CD4-positive, alpha-beta T cell treated with Interleukin-17A for 1 hour (primary cell): Measurements from ENCODE around the gene GLIPR1L1.

Experiments
- DNase-seq: peaks from one replicate; pipeline ENCODE4 v3.0.0-alpha.2; 2020

The GLIPR1L1 gene

GRCh38 chr12:75334384-75335030, at the start of gene GLIPR1L1:
Gene GLIPR1L1, plus strand, starts transcription at chr12:75334670. Its CDS starts 59 bp downstream, at chr12:75334729.
- DNase-seq, result peak; percentile 87

- no peak for DNase-seq
Observed at GRCh38 chr12:75288860-75289259, 45.6 kb upstream of the GLIPR1L1 start.

- peak; percentile 12 for DNase-seq
Observed at GRCh38 chr12:75289753-75290152, 44.7 kb upstream of the GLIPR1L1 start.

GRCh38 chr12:75291014-75291413, 43.5 kb upstream of the GLIPR1L1 start:
- DNase-seq, result no peak

- no peak for DNase-seq
Observed at GRCh38 chr12:75294336-75294735, 40.1 kb upstream of the GLIPR1L1 start.

GRCh38 chr12:75294797-75295196, 39.7 kb upstream of the GLIPR1L1 start:
- DNase-seq, result no peak

GRCh38 chr12:75302225-75302624, 32.2 kb upstream of the GLIPR1L1 start:
- DNase-seq, result no peak

GRCh38 chr12:75302781-75303180, 31.7 kb upstream of the GLIPR1L1 start:
- DNase-seq, result no peak

- DNase-seq, result no peak
Observed at GRCh38 chr12:75305412-75306332, 28.8 kb upstream of the GLIPR1L1 start.

- no peak for DNase-seq
Observed at GRCh38 chr12:75308279-75308678, 26.2 kb upstream of the GLIPR1L1 start.

GRCh38 chr12:75311369-75311768, 23.1 kb upstream of the GLIPR1L1 start:
- no peak for DNase-seq

GRCh38 chr12:75315518-75315917, 19.0 kb upstream of the GLIPR1L1 start:
- DNase-seq, result no peak

GRCh38 chr12:75317784-75318183, 16.7 kb upstream of the GLIPR1L1 start:
- no peak for DNase-seq

- no peak for DNase-seq
Observed at GRCh38 chr12:75322464-75322863, 12.0 kb upstream of the GLIPR1L1 start.

- DNase-seq, result no peak
Observed at GRCh38 chr12:75323663-75324062, 10.8 kb upstream of the GLIPR1L1 start.

- DNase-seq, result no peak
Observed at GRCh38 chr12:75327642-75328041, 6.8 kb upstream of the GLIPR1L1 start.

- DNase-seq, result peak; percentile 72
Observed at GRCh38 chr12:75329918-75330826, 4.3 kb upstream of the GLIPR1L1 start, which contains the start of gene CAPS2. Gene CAPS2, minus strand, starts transcription at chr12:75330324. Its CDS starts 3,826 bp downstream, at chr12:75326498.

- no peak for DNase-seq
Observed at GRCh38 chr12:75337905-75338304, 3.4 kb downstream of the GLIPR1L1 start.

GRCh38 chr12:75341873-75342272, 7.4 kb downstream of the GLIPR1L1 start:
- DNase-seq, result no peak

GRCh38 chr12:75345531-75345930, 11.1 kb downstream of the GLIPR1L1 start:
- DNase-seq, result no peak

- peak; percentile 30 for DNase-seq
Observed at GRCh38 chr12:75346215-75346614, 11.7 kb downstream of the GLIPR1L1 start.

- no peak for DNase-seq
Observed at GRCh38 chr12:75349946-75350345, 15.5 kb downstream of the GLIPR1L1 start.

GRCh38 chr12:75350413-75350812, 15.9 kb downstream of the GLIPR1L1 start:
- DNase-seq, result no peak
